ENCODE measurements around the gene DSCAML1. TPM values are rescaled to one million over a fixed set of nuclear protein-coding genes. Genes with fewer than 3 reads are reported as not detected.

Gene DSCAML1
- total RNA-seq, 2 donors from 2014 or later, result 2.5 to 5.0 TPM

DNA sequence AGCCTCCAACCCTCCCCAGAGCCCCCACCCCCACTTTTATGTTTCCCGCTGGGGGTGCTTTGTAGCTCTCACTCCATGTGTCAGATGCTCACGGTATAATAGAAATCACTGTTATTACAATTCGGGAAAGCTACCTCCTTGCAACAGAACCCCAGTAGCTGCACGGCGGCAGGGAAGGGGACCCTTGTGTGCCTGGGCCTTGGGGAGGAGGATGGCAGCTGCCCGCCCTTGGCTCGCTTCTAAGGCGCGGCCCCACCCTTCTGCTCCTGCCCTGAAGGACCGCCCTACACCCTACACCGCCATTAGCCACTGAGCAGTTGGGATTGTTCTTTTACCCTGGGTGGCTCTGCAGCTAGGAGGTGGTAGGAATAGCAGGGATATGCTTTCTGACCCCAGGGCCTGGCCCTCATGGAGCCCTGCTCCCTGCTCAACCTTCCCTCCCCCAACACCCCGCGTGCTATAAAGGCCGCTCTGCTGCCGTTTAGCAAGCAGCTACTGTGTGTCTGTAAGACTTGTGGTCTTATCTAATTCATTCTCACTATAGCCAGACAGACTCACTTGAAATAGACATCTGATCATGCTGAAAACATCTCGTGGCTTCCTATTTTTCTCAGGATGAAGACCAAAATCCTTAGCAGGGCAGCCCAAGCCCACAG, 249.7 kb downstream of the DSCAML1 start:
- H3K27ac Mint-ChIP-seq, result no peak overlapping the region
- H3K9me3 Mint-ChIP-seq, result peaks cover 0 to 4% of the 10 kb centered on the region in 2 donors
- no peaks in the 10 kb centered on the region for H3K36me3 Mint-ChIP-seq
- no peak for DNase-seq (ENCODE audit: low spot score in 2 of 2)
- ATAC-seq, result no peak

GRCh38 chr11:117546431-117547194, 250.4 kb downstream of the DSCAML1 start:
- DNase-seq (ENCODE audit: low spot score in 2 of 2) (no peak), ATAC-seq (no peak)
- no peak overlapping the region for H3K27ac Mint-ChIP-seq
- H3K36me3 Mint-ChIP-seq, result no peaks in the 10 kb centered on the region
- peaks cover 0 to 4% of the 10 kb centered on the region in 2 donors for H3K9me3 Mint-ChIP-seq

DNA sequence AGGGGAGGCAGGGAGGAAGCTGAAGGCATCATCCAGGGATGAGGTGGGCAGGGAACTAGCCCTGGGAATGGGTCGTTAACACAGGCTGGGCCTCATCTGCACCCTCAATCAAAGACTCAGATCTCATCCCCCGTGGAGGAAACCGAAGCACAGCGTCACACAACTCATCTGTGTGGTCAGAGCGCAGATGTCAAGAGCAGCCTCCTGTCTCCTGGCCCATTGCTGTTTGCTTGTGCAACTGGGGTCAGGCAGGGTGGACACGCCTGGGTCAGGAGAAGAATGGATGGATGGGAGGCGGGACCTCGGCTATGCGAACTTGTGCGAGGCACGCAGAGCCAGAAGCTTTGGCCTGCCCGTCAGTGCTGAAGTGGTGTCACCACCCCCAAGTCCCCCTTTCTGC, 251.3 kb downstream of the DSCAML1 start:
- Mint-ChIP-seq H3K36me3 (no peaks in the 10 kb centered on the region), H3K9me3 (peaks cover 0 to 4% of the 10 kb centered on the region in 2 donors), H3K27ac (no peak overlapping the region)
- no peak for ATAC-seq
- no peak for DNase-seq (ENCODE audit: low spot score in 2 of 2)

- Mint-ChIP-seq H3K9me3 (peaks cover 0 to 4% of the 10 kb centered on the region in 2 donors), H3K36me3 (no peaks in the 10 kb centered on the region), H3K27ac (no peak overlapping the region)
- ATAC-seq, result no peak
- no peak for DNase-seq (ENCODE audit: low spot score in 2 of 2)
Measured at GRCh38 chr11:117544130-117544800, 252.8 kb downstream of the DSCAML1 start.

GRCh38 chr11:117541211-117541610, 255.8 kb downstream of the DSCAML1 start:
- ATAC-seq, result no peak
- DNase-seq (ENCODE audit: low spot score in 2 of 2), result no peak
- H3K27ac Mint-ChIP-seq, result no peak overlapping the region
- peaks cover 0 to 4% of the 10 kb centered on the region in 2 donors for H3K9me3 Mint-ChIP-seq
- no peaks in the 10 kb centered on the region for H3K36me3 Mint-ChIP-seq

- Mint-ChIP-seq H3K9me3 (peaks cover 0 to 4% of the 10 kb centered on the region in 2 donors), H3K36me3 (no peaks in the 10 kb centered on the region), H3K27ac (no peak overlapping the region)
- DNase-seq (ENCODE audit: low spot score in 2 of 2) (no peak), ATAC-seq (no peak)
Measured at GRCh38 chr11:117538263-117539135, 258.5 kb downstream of the DSCAML1 start.

- no peaks in the 10 kb centered on the region for H3K36me3 Mint-ChIP-seq
- no peak overlapping the region for H3K27ac Mint-ChIP-seq
- ATAC-seq (no peak), DNase-seq (ENCODE audit: low spot score in 2 of 2) (no peak)
- no peaks in the 10 kb centered on the region for H3K9me3 Mint-ChIP-seq
Measured at GRCh38 chr11:117535850-117536411, 261.1 kb downstream of the DSCAML1 start.

DNA sequence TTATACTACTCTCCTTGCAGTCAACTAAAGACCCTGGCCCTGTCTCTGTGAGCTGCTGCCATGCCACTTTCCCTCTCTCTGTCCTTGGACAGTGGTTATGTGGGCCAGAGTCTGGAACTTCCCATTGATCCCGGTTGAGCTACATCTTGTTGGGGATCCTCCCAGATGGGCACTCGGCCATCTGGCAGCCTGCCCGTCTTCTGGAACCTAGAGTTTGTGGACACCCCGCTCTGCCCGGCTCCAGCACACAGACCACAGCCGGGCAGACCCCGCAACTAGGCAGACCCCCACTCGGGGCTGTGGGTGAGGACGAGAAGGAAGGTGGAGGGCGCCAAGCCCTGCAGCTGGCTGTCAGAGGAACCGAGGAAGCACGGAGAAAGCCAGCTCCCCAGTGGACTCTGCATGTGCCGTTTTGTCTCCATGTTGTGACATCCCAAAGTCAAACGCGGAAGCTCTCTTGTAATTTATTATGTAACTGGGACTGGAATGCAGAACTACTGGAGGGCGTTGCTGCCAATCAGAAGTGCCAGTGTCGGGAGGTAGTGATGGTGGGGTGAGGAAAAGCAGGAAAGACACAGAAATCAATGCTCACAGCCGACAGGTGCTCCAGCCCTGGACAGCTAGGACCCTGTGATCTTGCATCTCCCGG, 261.7 kb downstream of the DSCAML1 start:
- Mint-ChIP-seq H3K27ac (no peak overlapping the region), H3K36me3 (no peaks in the 10 kb centered on the region), H3K9me3 (no peaks in the 10 kb centered on the region)
- ATAC-seq, result no peak
- DNase-seq (ENCODE audit: low spot score in 2 of 2), result no peak

- Mint-ChIP-seq H3K9me3 (no peaks in the 10 kb centered on the region), H3K27ac (no peak overlapping the region), H3K36me3 (no peaks in the 10 kb centered on the region)
- ATAC-seq (no peak), DNase-seq (ENCODE audit: low spot score in 2 of 2) (no peak)
Measured at GRCh38 chr11:117532568-117532967, 264.4 kb downstream of the DSCAML1 start.

DNA sequence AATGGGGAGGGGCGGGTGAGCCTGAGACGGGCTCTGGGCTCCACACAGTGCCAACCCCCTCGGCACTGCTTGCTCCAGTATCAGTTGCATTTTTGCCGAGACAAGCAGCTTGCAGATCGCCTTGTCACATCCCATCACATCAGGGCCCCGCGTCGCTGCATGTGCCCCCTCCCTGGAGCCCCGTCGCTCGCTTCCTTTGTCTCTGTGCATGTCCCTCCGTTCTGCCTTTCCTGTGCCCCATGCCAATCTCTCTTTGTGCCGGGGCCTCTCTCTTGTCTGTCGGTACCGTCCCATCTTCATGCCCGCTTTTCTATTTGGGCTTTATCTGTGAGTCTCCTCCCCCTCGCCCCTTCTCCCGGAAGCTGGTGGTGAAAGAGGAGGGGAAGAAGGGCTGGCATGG, 267.2 kb downstream of the DSCAML1 start:
- H3K9me3 Mint-ChIP-seq, result no peaks in the 10 kb centered on the region
- ATAC-seq, result no peak

DNA sequence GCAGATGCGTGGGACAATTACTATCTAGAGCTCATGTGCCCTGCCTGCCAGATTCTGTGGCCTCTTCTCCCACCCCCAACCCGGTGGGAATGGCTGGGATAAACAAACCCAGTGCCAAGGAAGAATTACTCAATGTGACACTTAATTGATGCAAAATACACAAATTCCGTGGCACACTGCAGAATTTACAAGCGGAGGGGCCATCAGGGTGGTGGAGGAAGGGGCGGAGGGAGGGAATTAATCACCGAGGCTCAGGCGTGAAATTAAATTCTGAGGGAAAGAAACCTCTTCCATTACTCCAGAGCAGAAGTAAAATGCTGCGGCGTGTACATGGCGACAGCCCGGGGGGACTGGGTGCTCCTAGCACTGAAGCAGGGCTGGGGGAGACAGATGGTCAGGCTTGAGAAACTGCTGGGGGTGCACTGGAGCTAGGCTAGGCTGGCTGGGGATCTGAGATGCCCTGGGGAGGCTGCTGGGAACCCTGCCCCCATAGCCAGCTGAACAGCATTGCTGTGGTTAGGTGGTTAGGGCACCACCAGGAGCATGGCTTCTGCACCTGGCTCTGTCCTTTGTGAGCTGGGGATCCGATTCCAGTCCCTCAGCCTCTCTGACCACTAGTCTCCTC, 268.8 kb downstream of the DSCAML1 start:
- Mint-ChIP-seq H3K9me3 (no peaks in the 10 kb centered on the region), H3K27ac (no peak overlapping the region), H3K36me3 (no peaks in the 10 kb centered on the region)
- ATAC-seq (no peak), DNase-seq (ENCODE audit: low spot score in 2 of 2) (no peak)

More for the DNA sequence above, 267.2 kb downstream of the DSCAML1 start:
- Mint-ChIP-seq H3K36me3 (no peaks in the 10 kb centered on the region), H3K27ac (no peak overlapping the region)
- no peak for DNase-seq (ENCODE audit: low spot score in 2 of 2)

DNA sequence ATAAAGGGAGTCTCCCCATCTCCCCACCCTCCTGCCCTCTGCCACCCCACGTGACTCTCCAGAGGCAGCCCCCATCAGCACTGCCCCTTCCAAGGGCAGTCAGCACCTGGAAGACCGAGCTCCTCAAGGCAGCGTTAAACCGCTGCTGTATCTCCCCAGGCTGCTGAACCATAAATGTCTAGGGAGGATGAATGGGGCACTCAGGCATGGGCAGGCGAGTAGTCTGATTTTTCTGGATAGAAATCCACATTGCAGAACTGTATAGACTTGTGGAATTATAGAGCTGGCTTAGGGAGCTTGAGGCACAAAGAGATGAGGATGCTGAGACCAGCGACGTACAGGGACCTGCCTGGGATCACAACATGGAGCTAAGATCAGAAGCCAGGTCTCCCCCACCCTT, 269.7 kb downstream of the DSCAML1 start:
- DNase-seq (ENCODE audit: low spot score in 2 of 2) (no peak), ATAC-seq (no peak)
- Mint-ChIP-seq H3K27ac (no peak overlapping the region), H3K9me3 (no peaks in the 10 kb centered on the region), H3K36me3 (no peaks in the 10 kb centered on the region)

DNA sequence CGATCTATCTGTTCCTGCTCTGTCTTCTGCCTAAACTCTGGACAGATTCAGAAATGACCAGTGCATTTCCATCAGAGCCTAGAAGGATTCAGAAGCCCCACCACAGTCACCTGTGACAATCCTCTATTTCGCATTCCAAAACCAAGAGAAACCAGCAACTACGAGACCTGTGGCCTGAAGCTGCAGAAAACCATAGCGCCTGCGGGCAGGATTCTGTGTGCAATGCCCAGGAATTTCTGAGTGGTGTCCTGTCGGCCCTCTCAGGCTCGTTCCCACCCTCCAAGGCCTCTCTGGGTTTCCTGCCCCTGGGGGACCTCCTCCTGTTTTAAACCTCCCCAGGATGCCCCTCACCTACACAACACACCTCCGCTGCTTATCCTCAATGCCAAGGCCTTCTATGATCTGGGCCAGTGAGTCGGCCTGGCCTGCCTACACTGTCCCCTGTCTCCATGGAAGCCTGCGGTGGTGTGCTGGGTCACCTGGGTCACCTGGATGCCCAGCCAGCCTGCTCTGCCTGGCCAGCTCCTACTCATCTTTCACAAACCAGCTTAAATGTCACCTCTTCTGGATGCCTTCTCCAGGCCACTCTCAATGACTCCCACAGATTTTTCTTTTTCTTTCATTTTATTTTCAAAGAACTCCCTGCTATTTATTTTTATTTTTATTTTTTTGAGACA, 271.0 kb downstream of the DSCAML1 start:
- Mint-ChIP-seq H3K9me3 (no peaks in the 10 kb centered on the region), H3K27ac (no peak overlapping the region), H3K36me3 (no peaks in the 10 kb centered on the region)
- ATAC-seq (no peak), DNase-seq (ENCODE audit: low spot score in 2 of 2) (no peak)

DNA sequence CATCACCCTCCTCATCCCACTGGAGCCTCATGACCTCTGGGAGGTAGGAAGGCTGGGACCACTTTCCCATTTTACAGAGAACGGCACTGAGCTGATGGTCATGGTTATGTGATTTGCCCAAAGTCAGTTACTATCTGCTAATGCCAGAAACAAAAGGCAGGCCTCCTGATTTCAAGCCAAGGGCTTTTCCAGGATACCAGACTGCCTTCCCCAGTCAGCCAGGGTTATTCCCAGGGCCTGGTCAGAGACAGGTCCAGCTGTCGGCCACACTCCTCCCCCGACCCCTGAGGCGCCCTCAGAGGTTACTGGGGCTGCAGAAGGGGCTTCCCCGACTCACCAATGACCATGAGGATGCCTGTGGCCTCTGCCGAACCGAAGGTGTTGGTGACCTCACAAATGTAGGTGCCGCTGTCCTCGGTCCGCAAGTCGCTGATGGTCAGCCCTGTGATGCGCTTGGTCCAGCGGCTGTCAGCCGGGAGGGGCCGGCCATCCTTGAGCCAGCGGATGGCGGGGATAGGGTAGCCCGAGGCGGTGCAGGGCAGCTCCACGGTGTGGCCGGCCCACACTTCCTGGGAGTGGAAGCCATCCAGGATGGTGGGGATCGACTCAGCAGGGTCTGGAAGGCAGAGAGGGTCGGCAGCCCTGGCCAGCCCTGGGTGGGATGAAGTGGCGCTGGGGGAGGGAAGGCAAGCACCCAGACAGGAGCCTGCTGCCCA, 272.4 kb downstream of the DSCAML1 start:
- H3K9me3 Mint-ChIP-seq, result no peaks in the 10 kb centered on the region
- peak overlapping the region in 1 of 2 donors; percentile 62 for H3K27ac Mint-ChIP-seq
- no peaks in the 10 kb centered on the region for H3K36me3 Mint-ChIP-seq
- no peak for DNase-seq (ENCODE audit: low spot score in 2 of 2)
- no peak for ATAC-seq

- Mint-ChIP-seq H3K27ac (no peak overlapping the region), H3K36me3 (no peaks in the 10 kb centered on the region), H3K9me3 (no peaks in the 10 kb centered on the region)
- no peak for DNase-seq (ENCODE audit: low spot score in 2 of 2)
- ATAC-seq, result no peak
Measured at GRCh38 chr11:117523680-117524079, 273.3 kb downstream of the DSCAML1 start.

Measured in activated naive CD4-positive, alpha-beta T cell treated with anti-CD3 and anti-CD28 coated beads, Interleukin-2, amount 50 U/mL, for 72 hours (primary cell).